Measurements from ENCODE around the gene LMNTD2. TPM values are rescaled to one million over a fixed set of nuclear protein-coding genes. Genes with fewer than 3 reads are reported as not detected.

LMNTD2 gene
- total RNA-seq, 2 donors from 2014 or later, result 9.8 to 13.6 TPM

- Histone ChIP-seq H3K27me3 (no peaks in the 10 kb centered on the region), H3K36me3 (peaks cover 36% of the 10 kb centered on the region), H3K4me1 (peaks cover 8% of the 10 kb centered on the region), H3K27ac (no peak overlapping the region), H3K4me3 (no peak overlapping the region), H3K9ac (ENCODE audit: low read depth in 2 of 2, low read length in 2 of 2) (no peak overlapping the region), H3K9me3 (no peaks in the 10 kb centered on the region)
- TF ChIP-seq, protein P1, sequence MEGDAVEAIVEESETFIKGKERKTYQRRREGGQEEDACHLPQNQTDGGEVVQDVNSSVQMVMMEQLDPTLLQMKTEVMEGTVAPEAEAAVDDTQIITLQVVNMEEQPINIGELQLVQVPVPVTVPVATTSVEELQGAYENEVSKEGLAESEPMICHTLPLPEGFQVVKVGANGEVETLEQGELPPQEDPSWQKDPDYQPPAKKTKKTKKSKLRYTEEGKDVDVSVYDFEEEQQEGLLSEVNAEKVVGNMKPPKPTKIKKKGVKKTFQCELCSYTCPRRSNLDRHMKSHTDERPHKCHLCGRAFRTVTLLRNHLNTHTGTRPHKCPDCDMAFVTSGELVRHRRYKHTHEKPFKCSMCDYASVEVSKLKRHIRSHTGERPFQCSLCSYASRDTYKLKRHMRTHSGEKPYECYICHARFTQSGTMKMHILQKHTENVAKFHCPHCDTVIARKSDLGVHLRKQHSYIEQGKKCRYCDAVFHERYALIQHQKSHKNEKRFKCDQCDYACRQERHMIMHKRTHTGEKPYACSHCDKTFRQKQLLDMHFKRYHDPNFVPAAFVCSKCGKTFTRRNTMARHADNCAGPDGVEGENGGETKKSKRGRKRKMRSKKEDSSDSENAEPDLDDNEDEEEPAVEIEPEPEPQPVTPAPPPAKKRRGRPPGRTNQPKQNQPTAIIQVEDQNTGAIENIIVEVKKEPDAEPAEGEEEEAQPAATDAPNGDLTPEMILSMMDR (IDR thresholded peaks at IDR 0.05), result no peak
- intact Hi-C loops (cut with DNase I), result no loop called here
- DNase-seq, result no peak
These were observed 46.7 kb upstream of the LMNTD2 start for GRCh38 chr11:607020-607780.

DNA sequence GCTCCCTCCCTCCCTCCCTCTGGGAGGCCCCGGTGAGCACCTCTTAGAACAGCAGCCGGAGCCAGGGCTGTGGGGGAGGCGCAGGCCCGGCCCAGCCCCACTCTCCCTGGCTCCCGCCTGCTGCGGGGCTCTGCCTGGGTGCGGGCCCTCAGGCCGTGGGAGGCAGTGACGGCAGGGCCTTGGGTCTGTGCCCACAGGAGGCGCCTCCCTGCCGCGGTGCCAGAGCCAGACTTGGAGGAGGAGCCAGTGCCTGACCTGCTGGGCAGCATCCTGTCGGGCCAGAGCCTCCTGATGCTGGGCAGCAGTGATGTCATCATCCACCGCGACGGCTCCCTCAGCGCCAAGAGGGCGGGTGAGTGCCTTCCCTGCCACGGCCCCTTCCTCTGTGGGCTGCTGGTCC lies 45.7 kb upstream of the LMNTD2 start:
- Histone ChIP-seq H3K27ac (no peak overlapping the region), H3K9me3 (no peaks in the 10 kb centered on the region), H3K4me1 (no peaks in the 10 kb centered on the region), H3K27me3 (no peaks in the 10 kb centered on the region), H3K9ac (ENCODE audit: low read depth in 2 of 2, low read length in 2 of 2) (no peak overlapping the region), H3K36me3 (peaks cover 38% of the 10 kb centered on the region), H3K4me3 (no peak overlapping the region)
- TF ChIP-seq, protein P1 (IDR thresholded peaks at IDR 0.05), result no peak
- intact Hi-C loops (cut with DNase I), result no loop called here
- DNase-seq, result no peak

DNA sequence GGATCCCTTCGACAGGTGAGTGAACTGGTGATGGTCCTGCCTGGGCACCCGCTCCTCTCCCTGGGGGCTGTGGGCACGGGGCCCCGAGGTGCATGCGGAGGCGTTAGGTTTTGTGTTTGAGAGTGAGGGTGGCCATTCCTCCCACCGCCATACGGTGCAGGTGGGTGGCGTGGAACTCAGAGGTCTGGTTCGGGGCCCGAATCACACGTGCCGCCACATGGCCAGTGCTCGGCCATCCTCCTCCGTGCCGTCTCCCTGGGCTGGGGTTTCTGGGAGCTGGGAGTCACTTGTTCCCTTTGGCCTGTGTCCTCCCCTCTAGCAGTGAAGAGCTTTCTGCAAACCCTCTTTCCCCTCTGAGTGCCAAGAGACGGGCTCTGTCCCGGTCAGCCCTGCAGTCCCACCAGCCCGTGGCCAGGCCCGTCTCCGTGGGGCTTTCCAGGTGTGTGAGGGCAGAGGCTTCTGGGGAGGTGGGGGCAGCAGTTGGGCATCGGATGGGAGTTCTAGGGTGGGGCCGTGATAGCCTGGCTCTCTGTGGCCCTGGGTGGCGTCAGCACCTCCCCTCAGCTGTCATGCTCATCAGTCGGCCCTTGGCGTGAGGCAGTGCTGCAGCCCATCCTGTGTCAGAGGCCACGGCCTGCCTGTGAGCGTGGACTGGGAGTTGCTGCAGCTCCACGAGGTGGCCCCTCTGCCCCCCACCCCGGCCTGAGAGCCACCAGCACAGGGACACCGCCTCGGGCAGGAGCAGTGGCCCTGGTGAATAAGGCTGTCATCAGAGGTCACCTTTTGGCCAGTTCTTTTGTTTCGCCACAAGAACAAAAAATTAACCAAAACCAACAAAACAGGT lies 45.0 kb upstream of the LMNTD2 start:
- Histone ChIP-seq H3K4me1 (no peaks in the 10 kb centered on the region), H3K4me3 (no peak overlapping the region), H3K27ac (no peak overlapping the region), H3K27me3 (no peaks in the 10 kb centered on the region), H3K36me3 (peaks cover 38% of the 10 kb centered on the region), H3K9ac (ENCODE audit: low read depth in 2 of 2, low read length in 2 of 2) (no peak overlapping the region), H3K9me3 (no peaks in the 10 kb centered on the region)
- DNase-seq, result no peak
- intact Hi-C loops (cut with DNase I), result no loop called here
- TF ChIP-seq, protein P1 (IDR thresholded peaks at IDR 0.05), result no peak

DNA sequence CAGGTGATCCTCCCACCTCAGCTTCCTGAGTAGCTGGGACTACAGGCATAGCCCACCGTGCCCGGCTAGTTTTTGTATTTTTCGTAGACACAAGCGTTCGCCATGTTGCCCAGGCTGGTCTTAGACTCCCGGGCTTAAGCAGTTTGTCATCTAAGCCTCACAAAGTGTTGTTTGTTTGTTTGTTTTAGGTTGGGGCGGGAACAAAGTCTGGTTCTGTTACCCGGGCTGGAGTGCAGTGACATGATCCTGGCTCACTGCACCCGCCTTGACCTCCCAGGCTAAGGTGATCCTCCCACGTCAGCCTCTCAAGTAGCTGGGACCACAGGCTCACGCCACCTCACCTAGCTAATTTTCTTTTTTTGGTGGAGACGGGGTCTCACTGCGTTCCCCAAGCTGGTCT lies 42.6 kb upstream of the LMNTD2 start:
- Histone ChIP-seq H3K9me3 (no peaks in the 10 kb centered on the region), H3K4me3 (no peak overlapping the region), H3K27ac (no peak overlapping the region), H3K9ac (ENCODE audit: low read depth in 2 of 2, low read length in 2 of 2) (no peak overlapping the region), H3K36me3 (peaks cover 37% of the 10 kb centered on the region), H3K4me1 (no peaks in the 10 kb centered on the region), H3K27me3 (no peaks in the 10 kb centered on the region)
- TF ChIP-seq, protein P1 (IDR thresholded peaks at IDR 0.05), result no peak
- DNase-seq, result no peak
- intact Hi-C loops (cut with DNase I), result no loop called here

DNA sequence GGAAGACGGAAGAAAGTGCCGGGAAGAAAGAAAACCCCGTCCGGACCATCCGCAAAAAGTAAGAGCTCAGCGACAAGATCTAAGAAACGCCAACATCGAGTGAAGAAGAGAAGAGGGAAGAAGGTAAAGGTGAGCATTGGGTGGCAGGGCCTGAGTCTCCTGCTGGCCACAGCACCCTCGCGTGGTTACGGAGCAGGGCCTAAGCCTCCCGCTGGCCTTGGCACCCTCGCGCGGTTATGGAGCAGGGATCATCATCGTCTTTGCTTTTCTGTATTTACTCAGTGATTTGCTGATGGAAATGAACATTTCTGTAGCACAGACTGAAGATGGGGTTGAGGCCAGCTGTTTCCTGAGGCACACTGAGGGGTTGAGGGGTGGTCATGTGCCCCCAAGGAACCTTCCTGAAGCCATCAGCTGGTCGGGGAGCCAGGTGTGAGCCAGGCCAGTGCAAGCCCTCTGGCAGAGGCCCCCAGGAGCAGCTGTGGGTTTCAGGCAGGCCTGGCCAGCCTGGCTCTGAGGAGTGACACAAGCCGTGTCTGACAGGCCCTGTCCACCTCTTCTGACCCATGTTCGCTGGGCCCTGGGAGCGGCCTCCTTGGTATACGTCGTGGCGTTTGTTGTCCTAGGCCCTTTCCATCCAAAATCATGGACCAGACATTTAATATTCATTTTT lies 41.2 kb upstream of the LMNTD2 start:
- Histone ChIP-seq H3K9ac (ENCODE audit: low read depth in 2 of 2, low read length in 2 of 2) (no peak overlapping the region), H3K36me3 (peaks cover 27% of the 10 kb centered on the region), H3K4me1 (no peaks in the 10 kb centered on the region), H3K9me3 (no peaks in the 10 kb centered on the region), H3K4me3 (no peak overlapping the region), H3K27me3 (no peaks in the 10 kb centered on the region), H3K27ac (no peak overlapping the region)
- no peak for DNase-seq
- intact Hi-C loops (cut with DNase I), result no loop called here
- TF ChIP-seq, protein P1 (IDR thresholded peaks at IDR 0.05), result no peak

Data from colonic mucosa (tissue), 4 donors.